Large intestine (tissue), 3 donors: Measurements from ENCODE around the gene RRP9. TPM values are rescaled to one million over a fixed set of nuclear protein-coding genes. Genes with fewer than 3 reads are reported as not detected.

Experiments used
- DNase-seq, 2 donors: peaks; one replicate each; pipeline versions ENCODE4 v3.0.0 to v3.0.0-alpha.2; 2013
- H3K27ac ChIP-seq: one replicate; pipeline ENCODE4 v1.5.1; 2013; ENCODE audit warnings: low read length
- H3K27me3 ChIP-seq: 2 replicates; pipeline ENCODE4 v1.6.1; 2013; ENCODE audit warnings: low read length; ENCODE audit not compliant: control insufficient read depth, insufficient read depth
- H3K36me3 ChIP-seq: 2 replicates; pipeline ENCODE4 v1.6.1; 2013; ENCODE audit warnings: low read length; ENCODE audit not compliant: control insufficient read depth, insufficient read depth
- H3K4me1 ChIP-seq: one replicate; pipeline ENCODE4 v1.6.1; 2013; ENCODE audit warnings: low read length; ENCODE audit not compliant: control insufficient read depth, insufficient read depth
- H3K4me3 ChIP-seq: one replicate; pipeline ENCODE4 v1.5.1; 2013; ENCODE audit warnings: low read length
- H3K9me3 ChIP-seq: one replicate; pipeline ENCODE4 v1.6.1; 2013; ENCODE audit warnings: mild to moderate bottlenecking, low read depth, low read length, moderate library complexity; ENCODE audit not compliant: control insufficient read depth
- WGBS: methylation state at CpG from one replicate; pipeline ENCODE4 v1.1.5; 2013; ENCODE audit warnings: low lambda C conversion rate; ENCODE audit not compliant: insufficient coverage; 5-methylcytosine and 5-hydroxymethylcytosine counted together
- polyA plus RNA-seq: library from polyadenylated mRNA; unstranded; fragments of 120-200 nt; gene quantifications from one replicate; pipeline ENCODE4 v1.2.1, GENCODE V29; 2013

RRP9 gene
- polyA plus RNA-seq, 1 donor, result 17.8 TPM

DNA sequence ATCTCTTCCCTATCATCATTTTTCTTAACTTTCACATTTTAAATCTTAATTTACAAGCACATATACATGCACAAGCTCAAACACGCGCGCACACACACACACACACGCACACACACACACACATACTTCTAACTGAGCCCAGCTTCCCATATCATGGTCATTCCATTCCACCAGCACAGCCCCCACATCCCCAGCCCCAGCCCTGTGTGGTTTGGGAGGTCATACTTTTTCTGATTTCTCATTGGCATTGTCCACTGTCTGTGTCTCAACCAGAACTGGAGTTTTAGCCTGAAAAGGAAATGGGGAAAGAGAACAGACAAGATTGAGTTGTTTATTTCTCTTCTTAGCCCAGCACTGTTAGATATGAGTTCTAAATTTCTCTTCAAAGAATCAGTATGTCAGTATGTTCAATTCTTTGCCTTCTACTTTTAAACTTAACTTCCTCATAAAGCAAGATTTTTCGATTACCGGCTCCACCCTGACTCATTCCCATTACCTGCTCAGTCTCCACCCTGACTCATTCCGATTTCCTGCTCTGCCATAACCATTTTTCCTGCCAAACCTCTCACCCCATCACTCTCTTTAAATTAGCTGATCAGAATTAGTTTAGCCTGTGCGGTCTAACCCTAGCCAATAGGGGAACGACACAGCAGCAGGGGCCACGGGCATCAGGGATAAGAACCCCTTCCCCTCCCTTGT, 44.9 kb downstream of the RRP9 start:
- DNase-seq, result no peak
- Histone ChIP-seq H3K4me3 (no peak overlapping the region), H3K27ac (no peak overlapping the region), H3K36me3 (no peaks in the 10 kb centered on the region), H3K27me3 (peaks cover 10% of the 10 kb centered on the region), H3K4me1 (no peaks in the 10 kb centered on the region), H3K9me3 (no peaks in the 10 kb centered on the region)
- WGBS, result 94% methylated on average over 2 of the region's 10 CpGs

DNA sequence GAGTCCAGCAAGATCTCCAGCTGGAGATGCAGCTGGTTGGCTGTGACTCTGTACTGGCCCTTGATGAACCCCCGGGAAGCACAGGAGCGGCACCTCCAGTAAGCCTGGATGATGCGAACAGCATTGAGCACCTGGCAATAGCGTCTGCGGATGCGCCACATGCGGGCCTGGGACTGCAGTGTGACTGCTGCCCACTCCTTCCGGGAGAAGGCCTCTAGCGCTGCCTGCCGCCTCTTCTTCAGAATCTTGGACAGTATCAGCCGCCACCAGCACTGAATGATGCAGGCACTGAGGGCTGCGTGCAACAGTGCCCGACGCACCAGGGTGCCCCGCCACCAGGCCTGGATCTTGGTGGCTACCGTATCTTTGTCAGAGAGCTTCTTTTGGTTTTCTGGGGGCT, 46.8 kb downstream of the RRP9 start:
- H3K27ac ChIP-seq, result no peak overlapping the region
- no peak for DNase-seq
- peaks cover 6% of the 10 kb centered on the region for H3K27me3 ChIP-seq
- H3K4me3 ChIP-seq, result no peak overlapping the region
- no peaks in the 10 kb centered on the region for H3K4me1 ChIP-seq
- no CpG with 5 or more reads among the region's 16 CpGs for WGBS
- H3K9me3 ChIP-seq, result no peaks in the 10 kb centered on the region
- H3K36me3 ChIP-seq, result no peaks in the 10 kb centered on the region

DNA sequence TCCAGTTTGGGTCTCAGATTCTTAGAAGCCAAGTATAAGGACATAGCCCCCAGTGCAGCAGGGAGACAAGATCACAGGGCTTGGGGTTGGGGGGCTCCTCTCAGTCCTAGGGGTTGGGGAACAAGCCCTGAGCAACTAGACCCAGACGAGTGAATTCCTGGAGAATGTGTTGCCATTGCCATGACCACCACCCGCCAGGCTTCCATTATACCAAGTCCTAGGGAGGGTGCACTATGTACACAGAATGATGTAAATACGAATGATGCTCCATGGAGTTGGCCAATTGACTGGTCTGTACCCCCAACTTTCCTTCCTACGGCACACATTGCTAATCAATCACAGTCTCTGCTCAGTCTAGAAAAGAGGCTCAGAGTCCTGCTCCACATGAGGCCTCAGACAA, 47.3 kb downstream of the RRP9 start:
- WGBS, result no CpG with 5 or more reads among the region's 4 CpGs
- Histone ChIP-seq H3K27me3 (peaks cover 6% of the 10 kb centered on the region), H3K4me3 (no peak overlapping the region), H3K36me3 (no peaks in the 10 kb centered on the region), H3K27ac (no peak overlapping the region), H3K9me3 (no peaks in the 10 kb centered on the region), H3K4me1 (no peaks in the 10 kb centered on the region)
- DNase-seq, result no peak

DNA sequence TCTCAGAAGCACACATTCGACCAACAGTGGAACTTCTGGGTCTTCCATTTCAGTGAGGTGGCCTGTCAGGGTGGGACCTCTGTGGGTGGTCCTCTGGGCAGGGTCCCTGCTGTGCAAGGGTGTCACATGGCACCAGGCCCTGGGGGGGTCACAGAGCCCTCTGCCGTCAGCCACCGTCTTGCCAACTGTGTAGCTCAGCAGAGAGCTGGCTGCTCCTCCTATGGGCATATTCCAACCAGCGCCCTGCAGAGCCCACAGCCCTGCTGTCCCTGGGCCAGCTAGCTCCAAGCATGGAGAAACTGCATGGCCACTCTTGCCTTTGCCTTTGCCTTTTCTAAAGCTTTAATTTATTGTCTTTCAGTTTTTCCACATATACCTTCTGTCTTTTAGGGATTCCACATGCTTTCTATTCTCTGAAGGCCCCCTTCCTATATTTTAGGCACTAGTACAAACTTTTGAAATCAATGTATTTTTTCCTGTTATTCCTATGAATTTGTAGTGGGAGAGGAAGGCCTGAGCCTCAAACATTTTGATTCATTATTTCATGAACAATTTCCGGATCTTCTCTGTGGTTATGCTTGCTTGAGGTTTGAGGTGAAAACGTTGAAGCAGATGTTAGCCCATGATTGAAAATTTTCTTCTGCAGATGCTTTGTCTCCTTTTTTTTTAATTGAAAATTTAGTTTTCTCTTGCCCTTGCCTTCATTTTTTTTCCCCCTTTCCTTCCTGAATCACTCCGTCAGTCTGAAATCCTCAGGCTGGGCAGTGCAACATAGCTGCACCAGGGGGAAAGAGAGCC, 50.3 kb downstream of the RRP9 start:
- no peak overlapping the region for H3K4me3 ChIP-seq
- no peak for DNase-seq
- WGBS, result 93% methylated on average over 3 of the region's 7 CpGs
- H3K4me1 ChIP-seq, result no peaks in the 10 kb centered on the region
- H3K9me3 ChIP-seq, result no peaks in the 10 kb centered on the region
- H3K27me3 ChIP-seq, result no peaks in the 10 kb centered on the region
- H3K27ac ChIP-seq, result no peak overlapping the region
- H3K36me3 ChIP-seq, result no peaks in the 10 kb centered on the region

DNA sequence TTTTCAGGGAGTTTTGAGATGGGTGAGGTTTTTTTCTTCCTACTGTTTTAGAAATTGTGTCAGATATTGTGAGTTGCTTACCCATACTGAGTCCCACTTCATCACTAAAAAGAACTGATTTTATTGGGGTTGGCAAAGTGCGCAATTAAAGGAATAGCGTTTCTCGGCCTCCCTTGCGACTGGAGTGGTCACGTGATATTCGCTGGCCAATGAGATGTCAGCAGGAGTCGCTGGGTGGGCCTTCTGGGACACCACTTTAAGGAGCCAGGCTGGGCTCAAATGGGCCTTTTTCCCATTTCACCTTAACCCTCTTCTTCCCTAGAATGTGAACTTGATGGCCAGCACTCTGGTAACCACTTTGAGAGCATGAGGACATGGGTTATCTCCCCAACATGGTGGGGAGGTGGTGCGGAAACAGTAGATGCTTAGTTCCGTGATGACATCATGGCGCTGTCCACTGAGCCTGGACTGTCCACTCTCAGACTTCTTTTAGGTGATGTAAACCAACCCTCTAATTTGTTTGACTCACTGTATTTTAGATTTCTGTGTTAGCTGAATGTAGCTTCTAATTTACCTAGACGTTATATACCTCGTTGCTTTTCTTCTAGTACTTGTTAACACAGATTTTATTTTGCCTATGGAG, 53.1 kb downstream of the RRP9 start:
- Histone ChIP-seq H3K4me1 (no peaks in the 10 kb centered on the region), H3K27ac (no peak overlapping the region), H3K36me3 (no peaks in the 10 kb centered on the region), H3K27me3 (peaks cover 6% of the 10 kb centered on the region), H3K9me3 (no peaks in the 10 kb centered on the region), H3K4me3 (no peak overlapping the region)
- DNase-seq, result no peak
- 100% methylated on average over 2 of the region's 12 CpGs for WGBS

DNA sequence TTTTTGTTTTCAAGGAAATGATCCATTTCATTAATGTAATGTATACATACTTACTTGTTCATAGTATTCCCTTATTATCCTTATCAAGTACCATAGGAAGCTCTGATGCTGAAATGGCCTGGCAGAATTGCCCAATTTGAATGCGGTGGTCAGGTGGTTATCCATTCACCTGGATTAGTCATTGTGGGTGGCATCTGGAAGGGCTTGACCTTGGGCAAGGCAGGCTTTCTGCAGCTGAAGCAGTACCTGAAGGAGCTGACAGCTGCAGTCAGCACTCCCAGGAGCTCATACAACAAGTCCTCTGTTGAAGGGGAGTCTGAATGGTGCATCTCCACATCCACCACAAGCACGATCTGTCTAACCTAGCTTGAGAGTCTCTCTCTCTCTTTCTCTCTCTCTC, 54.1 kb downstream of the RRP9 start:
- H3K4me1 ChIP-seq, result no peaks in the 10 kb centered on the region
- no peak overlapping the region for H3K4me3 ChIP-seq
- no peaks in the 10 kb centered on the region for H3K36me3 ChIP-seq
- no peak for DNase-seq
- H3K27ac ChIP-seq, result no peak overlapping the region
- WGBS, result no CpG with 5 or more reads among the region's 2 CpGs
- peaks cover 6% of the 10 kb centered on the region for H3K27me3 ChIP-seq
- no peaks in the 10 kb centered on the region for H3K9me3 ChIP-seq

DNA sequence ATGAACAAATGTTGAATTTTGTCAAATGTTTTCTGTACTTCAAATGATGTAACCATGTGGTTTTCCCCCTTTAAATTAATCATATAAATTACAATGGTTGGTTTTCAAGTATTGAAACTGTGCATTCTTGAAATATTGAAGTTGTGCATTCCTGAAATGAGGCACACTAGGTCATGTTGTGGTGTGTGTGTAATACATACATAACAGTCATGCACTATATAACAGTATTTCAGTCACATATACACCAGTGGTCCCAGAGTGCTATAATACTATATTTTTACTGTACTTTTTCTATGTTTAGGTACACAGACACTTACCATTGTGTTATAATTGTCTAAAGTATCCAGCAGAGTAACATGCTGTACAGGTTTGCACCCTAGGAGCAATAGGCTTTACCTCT, 55.3 kb downstream of the RRP9 start:
- H3K36me3 ChIP-seq, result no peaks in the 10 kb centered on the region
- H3K4me3 ChIP-seq, result no peak overlapping the region
- no peak overlapping the region for H3K27ac ChIP-seq
- H3K9me3 ChIP-seq, result no peaks in the 10 kb centered on the region
- peaks cover 6% of the 10 kb centered on the region for H3K27me3 ChIP-seq
- no peak for DNase-seq
- H3K4me1 ChIP-seq, result no peaks in the 10 kb centered on the region

Other genes with a start within 250 kb of the RRP9 start
- 0.18 TPM for gene GRM2, start 234.8 kb downstream of the RRP9 start, polyA plus RNA-seq
- not detected for gene IQCF6, start 162.7 kb downstream of the RRP9 start, polyA plus RNA-seq
- not detected for gene IQCF2, start 80.3 kb downstream of the RRP9 start, polyA plus RNA-seq
- gene IQCF5, start 66.3 kb downstream of the RRP9 start, polyA plus RNA-seq, result not detected
- not detected for gene IQCF1, start 38.6 kb downstream of the RRP9 start, polyA plus RNA-seq
- 17.1 TPM for gene PARP3, start 459 bp upstream of the RRP9 start, polyA plus RNA-seq
- gene GPR62, start 13.5 kb upstream of the RRP9 start, polyA plus RNA-seq, result 0.18 TPM
- gene PCBP4, start 25.6 kb upstream of the RRP9 start, polyA plus RNA-seq, result 48.8 TPM
- 101 TPM for gene ABHD14B, start 32.1 kb upstream of the RRP9 start, polyA plus RNA-seq
- 14.1 TPM for gene ABHD14A, start 33.2 kb upstream of the RRP9 start, polyA plus RNA-seq
- 269 TPM for gene ACY1, start 41.6 kb upstream of the RRP9 start, polyA plus RNA-seq
- 2,526 TPM for gene RPL29, start 54.0 kb upstream of the RRP9 start, polyA plus RNA-seq
- gene DUSP7, start 114.7 kb upstream of the RRP9 start, polyA plus RNA-seq, result 9.6 TPM
- 5.9 TPM for gene POC1A, start 212.5 kb upstream of the RRP9 start, polyA plus RNA-seq